Measurements from ENCODE around the gene ASB3.

The ASB3 gene

DNA sequence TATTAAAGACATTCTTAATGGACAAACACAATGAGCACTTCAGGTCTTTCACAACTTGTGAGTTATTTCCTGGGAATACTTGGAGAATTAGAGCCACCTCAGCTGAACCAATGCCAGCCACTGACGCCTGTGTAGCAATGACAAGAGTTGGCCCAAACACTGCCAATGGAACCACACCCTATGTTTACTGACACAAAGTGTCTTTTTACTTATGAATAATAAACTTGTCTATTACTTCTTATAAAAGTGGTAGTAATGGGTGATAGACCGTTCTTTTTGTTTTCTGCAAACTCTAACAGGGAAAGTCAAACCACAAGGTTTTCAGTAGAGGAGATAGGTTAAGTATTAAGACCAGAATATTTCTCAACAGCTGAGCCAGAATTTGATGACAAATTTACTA, 31.6 kb downstream of the ASB3 start:
- H3K27ac ChIP-seq (ENCODE audit: low read length) = no peak overlapping the region
- H3K9me3 ChIP-seq (ENCODE audit: insufficient read depth, low read length, severe bottlenecking) = no peaks in the 10 kb centered on the region
- no peak overlapping the region for H3K9ac ChIP-seq (ENCODE audit: low read depth, low read length)
- DNase-seq = no peak
- H3K4me3 ChIP-seq (ENCODE audit: low read depth in 1 of 2, low read length in 2 of 2) = no peak overlapping the region
- no peak overlapping the region for H2AFZ ChIP-seq (ENCODE audit: low read depth, low read length)
- H3K4me1 ChIP-seq (ENCODE audit: insufficient read depth, low read length) = no peaks in the 10 kb centered on the region
- H3K27me3 ChIP-seq (ENCODE audit: insufficient read depth, low read length, poor library complexity) = no peaks in the 10 kb centered on the region
- no peak overlapping the region for H3K4me2 ChIP-seq (ENCODE audit: insufficient read depth, low read length)
- peaks cover 24% of the 10 kb centered on the region for H3K36me3 ChIP-seq (ENCODE audit: insufficient read depth, low read length)
- no peak for ATAC-seq (ENCODE audit: insufficient read depth, low read depth)
- no peak for TF ChIP-seq EZH2 (IDR thresholded peaks at IDR 0.05; ENCODE audit: borderline replicate concordance, low read depth, low read length, severe bottlenecking)
- TF ChIP-seq, protein P1, sequence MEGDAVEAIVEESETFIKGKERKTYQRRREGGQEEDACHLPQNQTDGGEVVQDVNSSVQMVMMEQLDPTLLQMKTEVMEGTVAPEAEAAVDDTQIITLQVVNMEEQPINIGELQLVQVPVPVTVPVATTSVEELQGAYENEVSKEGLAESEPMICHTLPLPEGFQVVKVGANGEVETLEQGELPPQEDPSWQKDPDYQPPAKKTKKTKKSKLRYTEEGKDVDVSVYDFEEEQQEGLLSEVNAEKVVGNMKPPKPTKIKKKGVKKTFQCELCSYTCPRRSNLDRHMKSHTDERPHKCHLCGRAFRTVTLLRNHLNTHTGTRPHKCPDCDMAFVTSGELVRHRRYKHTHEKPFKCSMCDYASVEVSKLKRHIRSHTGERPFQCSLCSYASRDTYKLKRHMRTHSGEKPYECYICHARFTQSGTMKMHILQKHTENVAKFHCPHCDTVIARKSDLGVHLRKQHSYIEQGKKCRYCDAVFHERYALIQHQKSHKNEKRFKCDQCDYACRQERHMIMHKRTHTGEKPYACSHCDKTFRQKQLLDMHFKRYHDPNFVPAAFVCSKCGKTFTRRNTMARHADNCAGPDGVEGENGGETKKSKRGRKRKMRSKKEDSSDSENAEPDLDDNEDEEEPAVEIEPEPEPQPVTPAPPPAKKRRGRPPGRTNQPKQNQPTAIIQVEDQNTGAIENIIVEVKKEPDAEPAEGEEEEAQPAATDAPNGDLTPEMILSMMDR (IDR thresholded peaks at IDR 0.05; ENCODE audit: borderline replicate concordance, extremely low read depth, low read length, poor library complexity, severe bottlenecking) = no peak
- H3K79me2 ChIP-seq (ENCODE audit: insufficient read depth, low read length) = no peaks in the 10 kb centered on the region
- no peaks in the 10 kb centered on the region for H4K20me1 ChIP-seq (ENCODE audit: insufficient read depth, low read length)

GRCh38 chr2:53753041-53753440, 33.7 kb downstream of the ASB3 start:
- Histone ChIP-seq H4K20me1 (ENCODE audit: insufficient read depth, low read length) (no peaks in the 10 kb centered on the region), H3K36me3 (ENCODE audit: insufficient read depth, low read length) (peaks cover 32% of the 10 kb centered on the region), H3K27me3 (ENCODE audit: insufficient read depth, low read length, poor library complexity) (no peaks in the 10 kb centered on the region), H2AFZ (ENCODE audit: low read depth, low read length) (no peak overlapping the region), H3K4me3 (ENCODE audit: low read depth in 1 of 2, low read length in 2 of 2) (no peak overlapping the region), H3K9ac (ENCODE audit: low read depth, low read length) (no peak overlapping the region), H3K4me2 (ENCODE audit: insufficient read depth, low read length) (no peak overlapping the region), H3K9me3 (ENCODE audit: insufficient read depth, low read length, severe bottlenecking) (no peaks in the 10 kb centered on the region), H3K27ac (ENCODE audit: low read length) (no peak overlapping the region), H3K79me2 (ENCODE audit: insufficient read depth, low read length) (no peaks in the 10 kb centered on the region), H3K4me1 (ENCODE audit: insufficient read depth, low read length) (no peaks in the 10 kb centered on the region)
- TF ChIP-seq, protein P1 (IDR thresholded peaks at IDR 0.05; ENCODE audit: borderline replicate concordance, extremely low read depth, low read length, poor library complexity, severe bottlenecking) = no peak
- no peak for TF ChIP-seq EZH2 (IDR thresholded peaks at IDR 0.05; ENCODE audit: borderline replicate concordance, low read depth, low read length, severe bottlenecking)
- DNase-seq = no peak
- ATAC-seq (ENCODE audit: insufficient read depth, low read depth) = no peak

- no peak for ATAC-seq (ENCODE audit: insufficient read depth, low read depth)
- H3K27ac ChIP-seq (ENCODE audit: low read length) = no peak overlapping the region
These were observed 34.4 kb downstream of the ASB3 start for GRCh38 chr2:53752385-53752784.

More at GRCh38 chr2:53752385-53752784, 34.4 kb downstream of the ASB3 start:
- no peaks in the 10 kb centered on the region for H4K20me1 ChIP-seq (ENCODE audit: insufficient read depth, low read length)
- DNase-seq = no peak
- no peak overlapping the region for H3K4me2 ChIP-seq (ENCODE audit: insufficient read depth, low read length)
- no peak overlapping the region for H2AFZ ChIP-seq (ENCODE audit: low read depth, low read length)
- no peaks in the 10 kb centered on the region for H3K27me3 ChIP-seq (ENCODE audit: insufficient read depth, low read length, poor library complexity)
- no peak overlapping the region for H3K4me3 ChIP-seq (ENCODE audit: low read depth in 1 of 2, low read length in 2 of 2)
- H3K9ac ChIP-seq (ENCODE audit: low read depth, low read length) = no peak overlapping the region
- peaks cover 37% of the 10 kb centered on the region for H3K36me3 ChIP-seq (ENCODE audit: insufficient read depth, low read length)
- TF ChIP-seq EZH2 (IDR thresholded peaks at IDR 0.05; ENCODE audit: borderline replicate concordance, low read depth, low read length, severe bottlenecking) = no peak
- TF ChIP-seq, protein P1 (IDR thresholded peaks at IDR 0.05; ENCODE audit: borderline replicate concordance, extremely low read depth, low read length, poor library complexity, severe bottlenecking) = no peak
- H3K9me3 ChIP-seq (ENCODE audit: insufficient read depth, low read length, severe bottlenecking) = no peaks in the 10 kb centered on the region
- no peaks in the 10 kb centered on the region for H3K79me2 ChIP-seq (ENCODE audit: insufficient read depth, low read length)
- no peaks in the 10 kb centered on the region for H3K4me1 ChIP-seq (ENCODE audit: insufficient read depth, low read length)
